Gastrocnemius medialis (tissue), 4 donors: ENCODE results near the gene THADA. TPM values are rescaled to one million over a fixed set of nuclear protein-coding genes. Genes with fewer than 3 reads are reported as not detected.

Source experiments
- ATAC-seq, 2 donors: fragments of 150-250 bp; one replicate each; pipeline ENCODE4 v1.9.1; 2016
- DNase-seq, 2 donors: peaks; one replicate each; pipeline ENCODE4 v3.0.0-alpha.2; 2019
- H3K27ac ChIP-seq, 4 donors: fragments of 200-600 bp; sonication (generic); 1 replicate in 1 of 4; 2 replicates in 3 of 4; pipeline ENCODE4 v1.5.1; 2016 to 2018; ENCODE audit warnings: mild to moderate bottlenecking in 2 of 4, moderate library complexity in 1 of 4
- H3K27me3 ChIP-seq, 3 donors: fragments of 200-600 bp; sonication (generic) in 2 of 3; 1 replicate in 1 of 3; 2 replicates in 2 of 3; pipeline versions ENCODE4 v1.5.1 to v1.6.0; 2016 to 2019; ENCODE audit warnings: mild to moderate bottlenecking in 1 of 3, moderate library complexity in 1 of 3
- H3K36me3 ChIP-seq, 2 donors: fragments of 200-600 bp; sonication (generic) in 1 of 2; one replicate each; pipeline ENCODE4 v1.5.1; 2017 to 2018
- H3K4me1 ChIP-seq, 2 donors: fragments of 200-600 bp; sonication (generic) in 1 of 2; one replicate each; pipeline ENCODE4 v1.5.1; 2016 to 2017; ENCODE audit warnings: mild to moderate bottlenecking in 2 of 2
- H3K4me3 ChIP-seq, 4 donors: fragments of 200-600 bp; sonication (generic) in 3 of 4; 1 replicate in 1 of 4; 2 replicates in 3 of 4; pipeline ENCODE4 v1.5.1; 2016 to 2019; ENCODE audit warnings: mild to moderate bottlenecking in 2 of 4
- H3K9me3 ChIP-seq, 3 donors: fragments of 200-600 bp; sonication (generic) in 2 of 3; 1 replicate in 1 of 3; 2 replicates in 2 of 3; pipeline ENCODE4 v1.5.1; 2016 to 2019
- CTCF ChIP-seq, 5 experiments: fragments of 450-650 bp in 3 of 5; fragments of 200-600 bp in 2 of 5; sonication (generic) in 2 of 5; IDR thresholded peaks in 4 of 5; conservative IDR thresholded peaks in 1 of 5; 1 replicate in 4 of 5; 2 replicates in 1 of 5; pipeline ENCODE4 v1.5.1; 2016 to 2019; ENCODE audit warnings: antibody characterized with exemption in 5 of 5, mild to moderate bottlenecking in 3 of 5, moderate library complexity in 3 of 5
- POLR2A ChIP-seq, 2 donors: fragments of 450-650 bp; IDR thresholded peaks; one replicate each; pipeline ENCODE4 v1.6.1; 2017; ENCODE audit warnings: antibody characterized with exemption in 2 of 2, mild to moderate bottlenecking in 2 of 2, moderate library complexity in 2 of 2
- in situ Hi-C, 4 donors: fragments of 200-750 bp; cut with MboI; loops; one replicate each; pipeline versions ENCODE4 v1.15.0 to v1.8.0; 2017; ENCODE audit warnings: low sequenced_read_pairs in 4 of 4
- intact Hi-C: fragments of 100-400 bp; cut with DNase I; formaldehyde crosslinking; loops from one replicate; pipeline ENCODE4 v1.15.1; 2023; ENCODE audit warnings: low total_unique reads
- total RNA-seq, 4 donors: library from RNA; depleted of rRNA; stranded (reverse); fragments of >200 nt; gene quantifications; one replicate each; pipeline versions ENCODE4 v1.1.0 to v1.2.3, GENCODE V29; 2016

Gene THADA
- total RNA-seq, 4 donors from 2014 or later: 13.6 to 19.0 (median 16.2) TPM

GRCh38 chr2:43274055-43274454 lies 321.8 kb downstream of the THADA start:
- Histone ChIP-seq H3K4me3 (no peak overlapping the region), H3K36me3 (no peaks in the 10 kb centered on the region), H3K27ac (no peak overlapping the region), H3K9me3 (no peaks in the 10 kb centered on the region), H3K27me3 (no peaks in the 10 kb centered on the region), H3K4me1 (peaks cover 20 to 31% of the 10 kb centered on the region in 2 donors)
- in situ Hi-C loops: no loop called here
- ATAC-seq: no peak
- intact Hi-C loops: no loop called here
- TF ChIP-seq POLR2A (IDR thresholded peaks at IDR 0.05): no peak
- no peak for DNase-seq

- Histone ChIP-seq H3K36me3 (no peaks in the 10 kb centered on the region), H3K4me3 (no peak overlapping the region), H3K27me3 (no peaks in the 10 kb centered on the region), H3K27ac (no peak overlapping the region), H3K4me1 (peaks cover 15 to 31% of the 10 kb centered on the region in 2 donors), H3K9me3 (no peaks in the 10 kb centered on the region)
- DNase-seq (no peak), ATAC-seq (no peak)
- TF ChIP-seq CTCF (IDR thresholded peaks at IDR 0.05 in 4 of 5, conservative IDR thresholded peaks at IDR 0.05 in 1 of 5) (no peak), POLR2A (IDR thresholded peaks at IDR 0.05) (no peak)
- in situ Hi-C loops: no loop called here
- intact Hi-C loops: no loop called here
Measured at GRCh38 chr2:43273529-43273928, 322.3 kb downstream of the THADA start.

GRCh38 chr2:43270930-43271615 lies 324.8 kb downstream of the THADA start:
- Histone ChIP-seq H3K27me3 (no peaks in the 10 kb centered on the region), H3K27ac (peak overlapping the region; percentile 72 to 88 (median 77)), H3K4me1 (peaks cover 11 to 40% of the 10 kb centered on the region in 2 donors), H3K4me3 (no peak overlapping the region), H3K36me3 (no peaks in the 10 kb centered on the region), H3K9me3 (no peaks in the 10 kb centered on the region)
- in situ Hi-C loops: no loop called here
- no peak for ATAC-seq
- intact Hi-C loops: no loop called here
- no peak for TF ChIP-seq POLR2A (IDR thresholded peaks at IDR 0.05)
- TF ChIP-seq CTCF (IDR thresholded peaks at IDR 0.05 in 4 of 5, conservative IDR thresholded peaks at IDR 0.05 in 1 of 5): no peak
- DNase-seq: no peak

GRCh38 chr2:43270461-43270860 lies 325.4 kb downstream of the THADA start:
- in situ Hi-C loops (no loop called here), intact Hi-C loops (no loop called here)
- ATAC-seq: no peak
- no peak overlapping the region for H3K4me3 ChIP-seq
- TF ChIP-seq CTCF (IDR thresholded peaks at IDR 0.05 in 4 of 5, conservative IDR thresholded peaks at IDR 0.05 in 1 of 5): no peak
- TF ChIP-seq POLR2A (IDR thresholded peaks at IDR 0.05): no peak
- H3K27ac ChIP-seq: peak overlapping the region; percentile 72 to 88 (median 77)
- no peaks in the 10 kb centered on the region for H3K36me3 ChIP-seq
- DNase-seq: no peak
- H3K9me3 ChIP-seq: no peaks in the 10 kb centered on the region
- H3K4me1 ChIP-seq: peaks cover 11 to 44% of the 10 kb centered on the region in 2 donors
- no peaks in the 10 kb centered on the region for H3K27me3 ChIP-seq

GRCh38 chr2:43269706-43270105 lies 326.1 kb downstream of the THADA start:
- Histone ChIP-seq H3K36me3 (no peaks in the 10 kb centered on the region), H3K27ac (peak overlapping the region; percentile 72 to 88 (median 77)), H3K4me1 (peaks cover 11 to 52% of the 10 kb centered on the region in 2 donors), H3K9me3 (no peaks in the 10 kb centered on the region), H3K4me3 (peak overlapping the region in 2 of 4 donors; percentile 7 to 17), H3K27me3 (no peaks in the 10 kb centered on the region)
- peak; percentile 86 to 89 for ATAC-seq
- in situ Hi-C loops (no loop called here), intact Hi-C loops (loop anchor here (5.0 kb wide), 2 partner anchors 33 to 123 kb away; no protein-coding TSS in a partner anchor)
- DNase-seq: peak; percentile 89 to 91
- TF ChIP-seq CTCF (IDR thresholded peaks at IDR 0.05 in 4 of 5, conservative IDR thresholded peaks at IDR 0.05 in 1 of 5) (no peak), POLR2A (IDR thresholded peaks at IDR 0.05) (peak in 1 of 2 donors; percentile 23)
